ENCODE results near the gene YIPF6. TPM values are rescaled to one million over a fixed set of nuclear protein-coding genes. Genes with fewer than 3 reads are reported as not detected.
"Not testable (repeated sequence)": the region's sequence is repeated elsewhere in the genome, so short reads cannot be mapped to it uniquely, and the experiment has no call there.

The YIPF6 gene
- polyA plus RNA-seq (ENCODE audit: insufficient read length in 3 of 3) = 10 to 100 TPM; 46.3 to 48.7 (median 48.1) TPM

DNA sequence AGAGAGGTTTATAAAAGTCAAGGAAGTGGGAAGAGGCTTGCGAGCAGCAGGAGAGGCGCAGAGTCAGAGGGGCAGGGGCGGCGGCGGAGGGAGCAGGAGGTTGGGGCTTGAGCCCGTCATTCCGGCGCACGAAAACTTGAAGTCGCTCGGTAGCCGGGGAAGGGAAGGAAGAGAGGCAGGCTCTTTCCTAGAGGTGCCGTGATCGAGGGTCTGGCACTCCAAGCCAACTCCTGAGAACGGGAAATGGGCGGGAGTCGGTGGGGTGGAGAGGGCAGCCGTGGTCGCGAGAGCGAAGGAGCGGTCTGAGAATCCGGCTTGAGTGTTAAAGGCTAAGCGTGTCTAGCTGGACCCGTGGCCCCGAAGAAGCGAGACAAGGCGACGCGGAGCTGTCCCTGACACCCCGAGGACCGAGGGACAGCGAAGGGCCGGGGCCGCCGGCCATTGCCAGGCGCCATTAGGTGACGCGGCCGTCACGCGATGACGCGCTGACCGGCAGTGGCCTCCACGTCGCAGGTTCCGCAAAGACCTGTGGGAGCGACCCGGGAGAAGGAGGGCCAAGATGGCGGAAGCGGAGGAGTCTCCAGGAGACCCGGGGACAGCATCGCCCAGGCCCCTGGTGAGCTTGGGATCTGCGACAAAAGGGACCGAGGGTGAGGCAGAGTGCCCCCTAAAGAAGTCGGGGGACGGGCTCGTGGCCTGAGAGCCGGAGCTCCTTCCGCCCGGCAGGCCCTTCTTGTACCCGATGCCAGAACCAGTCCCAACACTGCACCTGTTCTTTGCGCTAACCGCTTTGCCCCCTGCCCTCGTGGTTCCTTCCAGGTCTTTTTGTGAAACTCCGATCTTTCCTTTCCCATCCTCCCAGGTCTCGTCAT lies at the start of gene YIPF6:
Gene YIPF6, plus strand, starts transcription at position 544 of the 872 bp plus-strand sequence. Its CDS starts 16 bp downstream, at position 560.
- peak in 1 of 3 donors; percentile 53 for DNase-seq (ENCODE audit: low read depth in 3 of 3, low spot score in 2 of 3)

- DNase-seq (ENCODE audit: low read depth in 3 of 3, low spot score in 2 of 3) = no peak
These were observed 47.1 kb upstream of the YIPF6 start for GRCh38 chrX:68451720-68452119.

DNA sequence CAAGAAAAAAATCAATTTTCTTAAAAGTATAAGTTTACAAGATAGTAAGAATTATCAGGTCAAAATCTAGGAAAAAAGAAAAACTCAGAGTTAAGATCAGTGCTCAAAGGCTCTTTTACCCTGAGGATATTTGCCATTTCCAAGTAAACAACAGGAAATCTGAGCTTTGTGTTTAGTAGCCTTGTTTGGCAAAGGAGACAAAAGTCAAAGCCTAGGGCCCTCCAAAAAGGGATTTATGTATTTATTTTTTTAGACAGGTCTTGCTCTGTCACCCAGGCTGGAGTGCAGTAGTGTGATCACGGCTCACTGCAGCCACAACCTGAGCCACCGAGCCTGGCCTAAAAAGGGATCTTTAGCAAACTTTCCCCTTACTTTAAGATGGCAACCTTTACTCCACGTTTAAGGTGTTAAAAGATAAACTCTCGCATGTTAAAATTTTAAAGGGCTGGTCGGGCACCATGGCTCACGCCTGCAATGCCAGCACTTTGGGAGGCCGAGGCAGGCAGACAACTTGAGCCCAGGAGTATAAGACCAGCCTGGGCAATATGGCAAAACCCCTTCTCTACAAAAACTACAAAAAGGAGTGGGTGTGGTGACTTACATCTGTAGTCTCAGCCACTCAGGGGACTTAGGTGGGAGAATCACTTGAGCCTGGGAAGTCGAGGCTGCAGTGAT lies 44.2 kb upstream of the YIPF6 start:
- no peak for DNase-seq (ENCODE audit: low read depth in 3 of 3, low spot score in 2 of 3)

DNA sequence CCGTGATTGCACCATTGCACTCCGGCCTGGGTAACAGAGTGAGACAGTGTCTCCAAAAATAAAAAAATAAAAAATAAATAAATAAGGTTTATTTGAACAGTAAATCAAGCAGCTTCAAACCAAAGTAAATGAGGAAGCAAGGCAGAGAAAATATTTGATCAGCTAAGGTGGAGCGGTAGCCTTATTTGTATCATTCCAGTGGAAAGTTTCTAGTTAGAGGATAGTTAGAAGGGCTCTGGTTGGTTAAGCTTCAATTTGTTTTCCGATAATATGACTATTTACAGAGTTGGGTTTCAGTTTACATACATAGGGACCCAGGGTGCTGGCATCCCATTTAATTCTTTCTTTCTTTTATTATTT lies 43.7 kb upstream of the YIPF6 start:
- no peak for DNase-seq (ENCODE audit: low read depth in 3 of 3, low spot score in 2 of 3)

DNA sequence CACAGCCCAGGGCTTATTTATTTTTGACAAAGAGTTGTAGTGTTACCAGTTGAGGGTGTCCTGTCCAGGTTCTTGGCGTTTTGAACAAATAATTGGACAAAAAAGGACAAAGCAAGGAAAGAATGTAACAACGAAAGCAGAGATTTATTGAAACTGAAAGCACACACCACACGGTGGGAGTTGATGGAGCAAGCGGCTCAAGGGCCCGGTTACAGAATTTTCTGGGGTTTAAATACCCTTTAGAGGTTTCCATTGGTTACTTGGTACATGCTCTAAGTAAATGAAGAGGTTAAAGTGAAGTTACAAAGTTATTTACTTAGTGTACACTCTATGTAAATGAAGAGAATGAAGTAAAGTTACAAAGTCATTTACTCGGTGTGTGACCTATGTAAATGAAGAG lies 37.8 kb upstream of the YIPF6 start:
- DNase-seq (ENCODE audit: low read depth in 3 of 3, low spot score in 2 of 3) = no peak

DNA sequence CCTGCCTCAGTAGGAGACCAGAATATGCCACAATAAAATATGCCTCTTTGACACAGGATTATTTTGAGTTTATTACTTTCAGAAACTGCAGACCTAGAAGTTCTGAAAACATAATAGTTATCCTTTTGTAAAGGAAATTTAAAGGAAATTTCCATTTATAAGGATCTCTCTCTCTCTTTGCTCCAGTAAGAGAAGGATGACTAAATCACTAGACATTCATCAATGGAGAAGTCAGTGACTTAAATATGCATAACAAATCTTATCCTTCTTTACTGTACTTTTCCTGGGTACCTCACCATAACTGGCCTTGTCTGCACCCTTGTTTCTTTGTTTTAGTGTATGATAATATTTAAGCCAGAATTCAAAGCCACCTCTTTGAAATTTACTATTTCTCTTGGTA lies 37.3 kb upstream of the YIPF6 start:
- DNase-seq (ENCODE audit: low read depth in 3 of 3, low spot score in 2 of 3) = no peak

GRCh38 chrX:68462197-68462596 lies 36.7 kb upstream of the YIPF6 start:
- DNase-seq (ENCODE audit: low read depth in 3 of 3, low spot score in 2 of 3) = no peak

GRCh38 chrX:68462653-68463052 lies 36.2 kb upstream of the YIPF6 start:
- no peak for DNase-seq (ENCODE audit: low read depth in 3 of 3, low spot score in 2 of 3)

GRCh38 chrX:68463880-68464279 lies 35.0 kb upstream of the YIPF6 start:
- DNase-seq (ENCODE audit: low read depth in 3 of 3, low spot score in 2 of 3) = no peak

GRCh38 chrX:68464796-68465195 lies 34.1 kb upstream of the YIPF6 start:
- DNase-seq (ENCODE audit: low read depth in 3 of 3, low spot score in 2 of 3) = no peak

DNA sequence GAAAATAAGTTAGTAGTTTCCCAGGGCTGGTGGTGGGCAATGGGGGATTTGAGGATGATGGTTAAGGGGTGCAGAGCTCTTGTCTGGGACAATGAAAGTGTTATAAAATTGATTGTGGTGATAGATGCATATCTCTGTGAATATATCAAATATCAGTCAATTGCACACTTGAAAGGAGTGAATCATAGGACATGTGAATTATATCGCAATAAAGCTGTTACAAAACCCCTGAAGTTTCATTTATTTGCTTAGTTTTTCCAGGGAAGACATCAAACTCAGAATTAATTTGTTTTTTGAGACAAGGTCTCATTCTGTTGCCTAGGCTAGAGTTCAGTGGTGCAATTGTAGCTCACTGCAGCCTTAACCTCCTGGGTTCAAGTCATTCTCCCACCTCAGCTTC lies 17.9 kb upstream of the YIPF6 start:
- no peak for DNase-seq (ENCODE audit: low read depth in 3 of 3, low spot score in 2 of 3)

- not testable (repeated sequence) for DNase-seq (ENCODE audit: low read depth in 3 of 3, low spot score in 2 of 3)
These were observed 12.7 kb upstream of the YIPF6 start for GRCh38 chrX:68486198-68486597.

DNA sequence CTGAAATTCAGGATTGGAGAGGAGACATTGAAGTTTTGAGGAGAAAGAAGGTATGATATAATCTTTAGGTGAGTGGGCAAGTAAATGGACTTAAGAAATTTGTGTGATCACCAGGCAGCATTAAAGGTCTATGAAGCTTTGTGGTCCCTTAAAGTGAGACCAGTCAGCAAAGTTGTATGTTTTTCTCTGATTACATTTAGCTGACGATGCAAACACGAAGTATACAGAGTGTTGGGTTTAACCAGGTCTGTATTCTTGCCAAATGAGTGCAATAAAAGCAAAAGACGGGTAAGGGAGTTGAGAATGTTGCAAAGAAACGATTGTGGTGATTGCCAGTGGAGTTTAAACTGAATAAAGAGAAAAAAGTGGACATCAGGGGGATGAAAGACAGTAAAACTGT lies 11.6 kb upstream of the YIPF6 start:
- no peak for DNase-seq (ENCODE audit: low read depth in 3 of 3, low spot score in 2 of 3)

DNA sequence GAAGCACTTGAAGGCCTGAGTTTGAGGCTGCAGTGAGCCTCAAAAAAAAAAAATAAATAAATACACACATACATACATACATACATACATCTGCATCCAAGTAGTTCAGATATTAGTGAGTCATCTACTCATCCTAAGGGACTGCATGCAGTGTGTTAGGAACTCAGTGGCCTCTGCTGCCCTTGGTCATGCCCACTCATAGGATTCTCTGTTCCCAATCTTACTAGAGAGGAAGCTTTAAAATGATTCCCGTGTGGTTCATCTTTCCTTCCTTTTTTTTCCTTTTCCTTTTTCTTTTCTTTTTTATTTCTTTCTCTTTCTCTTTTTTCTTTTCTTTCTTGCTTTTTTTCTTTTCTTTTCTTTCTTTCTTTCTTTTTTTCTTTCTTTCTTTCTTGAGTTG lies 10.9 kb upstream of the YIPF6 start:
- no peak for DNase-seq (ENCODE audit: low read depth in 3 of 3, low spot score in 2 of 3)

DNA sequence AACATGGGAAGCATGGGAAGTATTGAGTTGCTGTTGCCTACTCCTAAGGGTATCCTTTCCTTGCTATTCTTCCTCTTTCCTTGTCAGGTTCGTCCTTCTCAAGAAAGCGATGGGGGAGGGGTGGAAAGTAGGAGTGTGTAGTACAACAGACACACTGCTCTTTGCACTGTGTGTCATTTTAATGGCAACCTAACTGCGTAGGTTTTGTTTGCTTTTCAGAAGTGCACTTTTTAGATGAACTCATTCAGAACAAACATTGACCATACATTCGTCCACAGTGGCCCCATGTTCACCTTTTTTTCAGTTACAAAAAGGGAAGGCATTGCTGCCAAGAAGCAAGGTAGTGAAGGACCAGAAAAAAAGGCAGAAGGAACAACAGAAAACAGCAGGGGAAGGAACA lies 10.2 kb upstream of the YIPF6 start:
- DNase-seq (ENCODE audit: low read depth in 3 of 3, low spot score in 2 of 3) = no peak

- DNase-seq (ENCODE audit: low read depth in 3 of 3, low spot score in 2 of 3) = no peak
These were observed 8.2 kb upstream of the YIPF6 start for GRCh38 chrX:68490644-68491043.

DNA sequence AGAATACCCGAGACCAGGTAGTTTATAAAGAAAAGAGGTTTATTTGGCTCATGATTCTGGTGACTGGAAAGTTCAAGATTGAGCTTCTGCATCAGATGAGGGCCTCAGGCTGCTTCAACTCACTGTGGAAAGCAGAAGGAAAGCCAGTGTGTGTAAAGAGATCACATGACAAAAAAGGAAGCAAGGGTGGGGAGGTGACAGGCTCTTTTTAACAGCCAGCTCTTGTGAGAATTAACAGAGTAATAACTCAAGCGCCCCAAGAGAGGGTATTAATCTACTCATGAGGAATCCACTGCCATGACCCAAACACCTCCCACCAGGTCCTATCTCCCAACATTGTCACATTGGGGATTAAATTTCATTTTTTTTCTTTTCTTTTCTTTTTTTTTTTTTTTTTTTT lies 6.3 kb upstream of the YIPF6 start:
- no peak for DNase-seq (ENCODE audit: low read depth in 3 of 3, low spot score in 2 of 3)

DNA sequence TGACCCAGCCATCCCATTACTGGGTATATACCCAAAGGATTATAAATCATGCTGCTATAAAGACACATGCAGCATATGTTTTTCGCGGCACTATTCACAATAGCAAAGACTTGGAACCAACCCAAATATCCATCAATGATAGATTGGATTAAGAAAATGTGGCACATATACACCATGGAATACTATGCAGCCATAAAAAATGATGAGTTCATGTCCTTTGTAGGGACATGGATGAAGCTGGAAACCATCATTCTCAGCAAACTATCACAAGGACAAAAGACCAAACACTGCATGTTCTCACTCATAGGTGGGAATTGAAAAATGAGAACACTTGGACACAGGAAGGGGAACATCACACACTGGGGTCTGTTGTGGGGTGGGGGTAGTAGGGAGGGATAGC lies 5.1 kb upstream of the YIPF6 start:
- DNase-seq (ENCODE audit: low read depth in 3 of 3, low spot score in 2 of 3) = not testable (repeated sequence)

- no peak for DNase-seq (ENCODE audit: low read depth in 3 of 3, low spot score in 2 of 3)
These were observed 775 bp upstream of the YIPF6 start for GRCh38 chrX:68498044-68498507.

DNA sequence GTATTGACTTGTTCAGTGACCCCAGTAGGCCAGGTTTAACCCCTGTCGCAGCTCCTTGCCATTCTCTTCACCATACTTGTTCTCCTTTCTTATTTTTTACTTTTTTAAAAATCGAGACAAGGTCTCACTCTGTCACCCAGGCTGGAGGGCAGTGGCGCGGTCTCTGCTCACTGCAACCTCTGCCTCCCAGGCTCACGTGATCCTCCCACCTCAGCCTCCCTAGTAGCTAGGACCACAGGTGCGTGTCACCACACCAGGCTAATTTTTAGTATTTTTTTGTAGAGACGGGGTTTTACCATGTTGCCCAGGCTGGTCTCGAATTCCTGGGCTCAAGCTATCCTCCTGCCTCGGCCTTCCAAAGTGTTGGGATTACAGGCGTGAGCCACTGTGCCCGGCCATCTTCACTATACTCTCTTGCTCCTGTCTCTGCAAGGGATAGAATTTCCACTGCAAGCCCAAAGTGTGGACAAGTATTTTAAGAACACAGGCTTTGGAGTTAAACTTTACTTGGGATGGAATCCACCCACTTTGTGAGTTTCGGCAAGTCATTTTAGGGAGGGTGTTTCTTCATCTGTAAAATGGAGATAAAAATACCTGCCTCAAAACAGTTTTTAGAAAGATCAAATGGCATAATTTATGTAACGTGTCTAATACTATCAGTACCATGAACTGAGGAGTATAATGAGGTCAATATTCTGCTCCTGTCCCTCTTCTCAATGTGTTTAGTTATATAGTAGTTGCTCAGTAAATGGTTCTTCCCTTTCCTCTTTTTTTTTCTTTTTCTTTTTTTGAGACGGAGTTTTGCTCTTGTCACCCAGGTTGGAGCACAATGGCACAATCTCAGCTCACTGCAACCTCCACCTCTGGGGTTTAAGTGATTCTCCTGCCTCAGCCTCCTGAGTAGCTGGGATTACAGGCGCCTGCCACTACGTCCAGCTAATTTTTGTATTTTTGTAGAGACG lies 973 bp downstream of the YIPF6 start:
- no peak for DNase-seq (ENCODE audit: low read depth in 3 of 3, low spot score in 2 of 3)
